NCI-H524 treated with DMSO at 0.1 percent for 48 hours (cell line): ENCODE data around the gene ZNF385B.

Experiments used
- DNase-seq: peaks from one replicate; lab custom pipeline; 2025; lab: John Stamatoyannopoulos, UW

ZNF385B gene

GRCh38 chr2:179856205-179856604 is 5.2 kb downstream of the ZNF385B start:
- no peak for DNase-seq

- DNase-seq = no peak
Observed at GRCh38 chr2:179855673-179856072, 5.7 kb downstream of the ZNF385B start.

- DNase-seq = no peak
Observed at GRCh38 chr2:179854891-179855290, 6.5 kb downstream of the ZNF385B start.

GRCh38 chr2:179853108-179853507 is 8.3 kb downstream of the ZNF385B start:
- DNase-seq = no peak

- DNase-seq = no peak
Observed at GRCh38 chr2:179850188-179850587, 11.2 kb downstream of the ZNF385B start.

- DNase-seq = no peak
Observed at GRCh38 chr2:179849719-179850118, 11.7 kb downstream of the ZNF385B start.

- no peak for DNase-seq
Observed at GRCh38 chr2:179843541-179843940, 17.9 kb downstream of the ZNF385B start.

- no peak for DNase-seq
Observed at GRCh38 chr2:179842498-179843153, 18.8 kb downstream of the ZNF385B start.

- no peak for DNase-seq
Observed at GRCh38 chr2:179840840-179841239, 20.6 kb downstream of the ZNF385B start.

GRCh38 chr2:179837408-179837807 is 24.0 kb downstream of the ZNF385B start:
- no peak for DNase-seq

GRCh38 chr2:179830043-179830787 is 31.2 kb downstream of the ZNF385B start:
- no peak for DNase-seq

GRCh38 chr2:179826297-179826696 is 35.1 kb downstream of the ZNF385B start:
- no peak for DNase-seq

GRCh38 chr2:179825494-179825893 is 35.9 kb downstream of the ZNF385B start:
- no peak for DNase-seq

- DNase-seq = peak; percentile 72
Observed at GRCh38 chr2:179824961-179825360, 36.5 kb downstream of the ZNF385B start.

GRCh38 chr2:179822540-179822939 is 38.9 kb downstream of the ZNF385B start:
- DNase-seq = no peak

GRCh38 chr2:179818546-179818945 is 42.9 kb downstream of the ZNF385B start:
- DNase-seq = no peak

GRCh38 chr2:179817181-179817841 is 44.1 kb downstream of the ZNF385B start:
- DNase-seq = no peak

- DNase-seq = no peak
Observed at GRCh38 chr2:179814050-179814449, 47.4 kb downstream of the ZNF385B start.

GRCh38 chr2:179812501-179812900 is 48.9 kb downstream of the ZNF385B start:
- DNase-seq = no peak

GRCh38 chr2:179811042-179811441 is 50.4 kb downstream of the ZNF385B start:
- no peak for DNase-seq

GRCh38 chr2:179809606-179810005 is 51.8 kb downstream of the ZNF385B start:
- DNase-seq = no peak

- DNase-seq = peak; percentile 20
Observed at GRCh38 chr2:179805001-179805400, 56.4 kb downstream of the ZNF385B start.

GRCh38 chr2:179804206-179804605 is 57.2 kb downstream of the ZNF385B start:
- no peak for DNase-seq
